ENCODE results near the gene RTN3.
A peak's percentile ranks its signal among the peaks of the same experiment; 100 is the strongest.

The RTN3 gene

GRCh38 chr11:63711838-63712237 is 30.5 kb downstream of the RTN3 start:
- H3K36me3 ChIP-seq (ENCODE audit: insufficient read depth, low read length) = peaks cover 4% of the 10 kb centered on the region
- H3K9ac ChIP-seq (ENCODE audit: low read depth, low read length) = no peak overlapping the region
- no peaks in the 10 kb centered on the region for H3K27me3 ChIP-seq (ENCODE audit: control insufficient read depth, insufficient read depth, low read length)
- H3K4me3 ChIP-seq (ENCODE audit: low read length) = no peak overlapping the region
- no peak overlapping the region for H3K4me2 ChIP-seq (ENCODE audit: low read length)
- no peaks in the 10 kb centered on the region for H3K9me3 ChIP-seq (replicated peaks; ENCODE audit: low read length)
- H3K4me1 ChIP-seq (ENCODE audit: control insufficient read depth, insufficient read depth, low read length) = peaks cover 12% of the 10 kb centered on the region

GRCh38 chr11:63713766-63714165 is 32.5 kb downstream of the RTN3 start:
- H3K4me1 ChIP-seq (ENCODE audit: control insufficient read depth, insufficient read depth, low read length) = peaks cover 12% of the 10 kb centered on the region
- H3K9me3 ChIP-seq (replicated peaks; ENCODE audit: low read length) = no peaks in the 10 kb centered on the region
- no peak overlapping the region for H3K4me2 ChIP-seq (ENCODE audit: low read length)
- H3K4me3 ChIP-seq (ENCODE audit: low read length) = no peak overlapping the region
- H3K36me3 ChIP-seq (ENCODE audit: insufficient read depth, low read length) = peaks cover 4% of the 10 kb centered on the region
- no peak overlapping the region for H3K9ac ChIP-seq (ENCODE audit: low read depth, low read length)
- H3K27me3 ChIP-seq (ENCODE audit: control insufficient read depth, insufficient read depth, low read length) = no peaks in the 10 kb centered on the region

GRCh38 chr11:63716046-63716445 is 34.7 kb downstream of the RTN3 start:
- Histone ChIP-seq H3K4me3 (ENCODE audit: low read length) (no peak overlapping the region), H3K27me3 (ENCODE audit: control insufficient read depth, insufficient read depth, low read length) (no peaks in the 10 kb centered on the region), H3K4me1 (ENCODE audit: control insufficient read depth, insufficient read depth, low read length) (peaks cover 6% of the 10 kb centered on the region), H3K9ac (ENCODE audit: low read depth, low read length) (no peak overlapping the region), H3K4me2 (ENCODE audit: low read length) (no peak overlapping the region), H3K9me3 (replicated peaks; ENCODE audit: low read length) (no peaks in the 10 kb centered on the region), H3K36me3 (ENCODE audit: insufficient read depth, low read length) (peaks cover 9% of the 10 kb centered on the region)

GRCh38 chr11:63719001-63719400 is 37.7 kb downstream of the RTN3 start:
- Histone ChIP-seq H3K9ac (ENCODE audit: low read depth, low read length) (no peak overlapping the region), H3K36me3 (ENCODE audit: insufficient read depth, low read length) (peaks cover 9% of the 10 kb centered on the region), H3K9me3 (replicated peaks; ENCODE audit: low read length) (no peaks in the 10 kb centered on the region), H3K4me1 (ENCODE audit: control insufficient read depth, insufficient read depth, low read length) (peaks cover 6% of the 10 kb centered on the region), H3K4me2 (ENCODE audit: low read length) (no peak overlapping the region), H3K27me3 (ENCODE audit: control insufficient read depth, insufficient read depth, low read length) (no peaks in the 10 kb centered on the region), H3K4me3 (ENCODE audit: low read length) (no peak overlapping the region)

- Histone ChIP-seq H3K4me3 (ENCODE audit: low read length) (no peak overlapping the region), H3K4me2 (ENCODE audit: low read length) (no peak overlapping the region), H3K9me3 (replicated peaks; ENCODE audit: low read length) (no peaks in the 10 kb centered on the region), H3K27me3 (ENCODE audit: control insufficient read depth, insufficient read depth, low read length) (no peaks in the 10 kb centered on the region), H3K36me3 (ENCODE audit: insufficient read depth, low read length) (peaks cover 6% of the 10 kb centered on the region), H3K4me1 (ENCODE audit: control insufficient read depth, insufficient read depth, low read length) (peaks cover 6% of the 10 kb centered on the region), H3K9ac (ENCODE audit: low read depth, low read length) (no peak overlapping the region)
Measured at GRCh38 chr11:63719987-63720386, 38.7 kb downstream of the RTN3 start.

- Histone ChIP-seq H3K4me1 (ENCODE audit: control insufficient read depth, insufficient read depth, low read length) (peaks cover 6% of the 10 kb centered on the region), H3K9ac (ENCODE audit: low read depth, low read length) (no peak overlapping the region), H3K4me3 (ENCODE audit: low read length) (no peak overlapping the region), H3K4me2 (ENCODE audit: low read length) (no peak overlapping the region), H3K9me3 (replicated peaks; ENCODE audit: low read length) (no peaks in the 10 kb centered on the region), H3K36me3 (ENCODE audit: insufficient read depth, low read length) (peaks cover 5% of the 10 kb centered on the region), H3K27me3 (ENCODE audit: control insufficient read depth, insufficient read depth, low read length) (no peaks in the 10 kb centered on the region)
Measured at GRCh38 chr11:63720611-63721010, 39.3 kb downstream of the RTN3 start.

GRCh38 chr11:63729326-63729725 is 48.0 kb downstream of the RTN3 start:
- no peaks in the 10 kb centered on the region for H3K4me1 ChIP-seq (ENCODE audit: control insufficient read depth, insufficient read depth, low read length)
- no peak overlapping the region for H3K4me2 ChIP-seq (ENCODE audit: low read length)
- no peak overlapping the region for H3K4me3 ChIP-seq (ENCODE audit: low read length)

GRCh38 chr11:63736864-63737263 is 55.6 kb downstream of the RTN3 start:
- no peak overlapping the region for H3K9ac ChIP-seq (ENCODE audit: low read depth, low read length)
- no peaks in the 10 kb centered on the region for H3K9me3 ChIP-seq (replicated peaks; ENCODE audit: low read length)
- H3K27me3 ChIP-seq (ENCODE audit: control insufficient read depth, insufficient read depth, low read length) = no peaks in the 10 kb centered on the region
- H3K4me3 ChIP-seq (ENCODE audit: low read length) = no peak overlapping the region
- no peaks in the 10 kb centered on the region for H3K4me1 ChIP-seq (ENCODE audit: control insufficient read depth, insufficient read depth, low read length)
- H3K4me2 ChIP-seq (ENCODE audit: low read length) = no peak overlapping the region
- no peaks in the 10 kb centered on the region for H3K36me3 ChIP-seq (ENCODE audit: insufficient read depth, low read length)

More at GRCh38 chr11:63729326-63729725, 48.0 kb downstream of the RTN3 start:
- Histone ChIP-seq H3K9ac (ENCODE audit: low read depth, low read length) (no peak overlapping the region), H3K9me3 (replicated peaks; ENCODE audit: low read length) (no peaks in the 10 kb centered on the region), H3K36me3 (ENCODE audit: insufficient read depth, low read length) (no peaks in the 10 kb centered on the region), H3K27me3 (ENCODE audit: control insufficient read depth, insufficient read depth, low read length) (no peaks in the 10 kb centered on the region)

GRCh38 chr11:63737718-63738117 is 56.4 kb downstream of the RTN3 start:
- H3K36me3 ChIP-seq (ENCODE audit: insufficient read depth, low read length) = no peaks in the 10 kb centered on the region
- H3K4me3 ChIP-seq (ENCODE audit: low read length) = no peak overlapping the region
- no peaks in the 10 kb centered on the region for H3K9me3 ChIP-seq (replicated peaks; ENCODE audit: low read length)
- H3K4me2 ChIP-seq (ENCODE audit: low read length) = no peak overlapping the region
- no peaks in the 10 kb centered on the region for H3K27me3 ChIP-seq (ENCODE audit: control insufficient read depth, insufficient read depth, low read length)
- H3K9ac ChIP-seq (ENCODE audit: low read depth, low read length) = no peak overlapping the region
- H3K4me1 ChIP-seq (ENCODE audit: control insufficient read depth, insufficient read depth, low read length) = no peaks in the 10 kb centered on the region

- Histone ChIP-seq H3K36me3 (ENCODE audit: insufficient read depth, low read length) (no peaks in the 10 kb centered on the region), H3K4me3 (ENCODE audit: low read length) (no peak overlapping the region), H3K9me3 (replicated peaks; ENCODE audit: low read length) (no peaks in the 10 kb centered on the region), H3K9ac (ENCODE audit: low read depth, low read length) (no peak overlapping the region), H3K4me1 (ENCODE audit: control insufficient read depth, insufficient read depth, low read length) (no peaks in the 10 kb centered on the region), H3K4me2 (ENCODE audit: low read length) (peak overlapping the region; percentile 58), H3K27me3 (ENCODE audit: control insufficient read depth, insufficient read depth, low read length) (no peaks in the 10 kb centered on the region)
Measured at GRCh38 chr11:63738720-63739360, 57.5 kb downstream of the RTN3 start.

- H3K4me1 ChIP-seq (ENCODE audit: control insufficient read depth, insufficient read depth, low read length) = no peaks in the 10 kb centered on the region
- no peak overlapping the region for H3K9ac ChIP-seq (ENCODE audit: low read depth, low read length)
- H3K36me3 ChIP-seq (ENCODE audit: insufficient read depth, low read length) = peaks cover 3% of the 10 kb centered on the region
- no peak overlapping the region for H3K4me2 ChIP-seq (ENCODE audit: low read length)
- H3K9me3 ChIP-seq (replicated peaks; ENCODE audit: low read length) = no peaks in the 10 kb centered on the region
- no peak overlapping the region for H3K4me3 ChIP-seq (ENCODE audit: low read length)
- no peaks in the 10 kb centered on the region for H3K27me3 ChIP-seq (ENCODE audit: control insufficient read depth, insufficient read depth, low read length)
Measured at GRCh38 chr11:63745304-63746170, 64.2 kb downstream of the RTN3 start.

- Histone ChIP-seq H3K4me1 (ENCODE audit: control insufficient read depth, insufficient read depth, low read length) (no peaks in the 10 kb centered on the region), H3K27me3 (ENCODE audit: control insufficient read depth, insufficient read depth, low read length) (no peaks in the 10 kb centered on the region), H3K9me3 (replicated peaks; ENCODE audit: low read length) (no peaks in the 10 kb centered on the region), H3K4me3 (ENCODE audit: low read length) (no peak overlapping the region), H3K9ac (ENCODE audit: low read depth, low read length) (no peak overlapping the region), H3K4me2 (ENCODE audit: low read length) (no peak overlapping the region), H3K36me3 (ENCODE audit: insufficient read depth, low read length) (peaks cover 10% of the 10 kb centered on the region)
Measured at GRCh38 chr11:63747011-63747410, 65.7 kb downstream of the RTN3 start.

All from skeletal muscle satellite cell (primary cell).